IPS-18a (cell line): ENCODE results near the gene LY86.
A peak's percentile ranks its signal among the peaks of the same experiment; 100 is the strongest.

Experiments used
- H3K27ac ChIP-seq: one replicate; pipeline ENCODE4 v1.5.1; 2013; ENCODE audit warnings: low read length
- H3K27me3 ChIP-seq: one replicate; pipeline ENCODE4 v1.6.1; 2013; ENCODE audit warnings: mild to moderate bottlenecking, low read length; ENCODE audit not compliant: control insufficient read depth, insufficient read depth
- H3K36me3 ChIP-seq: one replicate; pipeline ENCODE4 v1.6.1; 2013; ENCODE audit warnings: low read depth, low read length; ENCODE audit not compliant: control insufficient read depth
- H3K4me1 ChIP-seq: one replicate; pipeline ENCODE4 v1.6.1; 2013; ENCODE audit warnings: low read depth, low read length; ENCODE audit not compliant: control insufficient read depth
- H3K4me3 ChIP-seq: one replicate; pipeline ENCODE4 v1.5.1; 2013; ENCODE audit warnings: low read length
- H3K9ac ChIP-seq: one replicate; pipeline ENCODE4 v1.6.1; 2013; ENCODE audit warnings: mild to moderate bottlenecking, low read length, moderate library complexity
- H3K9me3 ChIP-seq: one replicate; pipeline ENCODE4 v1.6.1; 2013; ENCODE audit warnings: low read depth, low read length; ENCODE audit not compliant: control insufficient read depth

LY86 gene

GRCh38 chr6:6690144-6690483, 101.6 kb downstream of the LY86 start:
- Histone ChIP-seq H3K27me3 (no peaks in the 10 kb centered on the region), H3K9ac (no peak overlapping the region), H3K4me3 (no peak overlapping the region), H3K9me3 (no peaks in the 10 kb centered on the region), H3K4me1 (peaks cover 35% of the 10 kb centered on the region), H3K27ac (no peak overlapping the region), H3K36me3 (no peaks in the 10 kb centered on the region)

DNA sequence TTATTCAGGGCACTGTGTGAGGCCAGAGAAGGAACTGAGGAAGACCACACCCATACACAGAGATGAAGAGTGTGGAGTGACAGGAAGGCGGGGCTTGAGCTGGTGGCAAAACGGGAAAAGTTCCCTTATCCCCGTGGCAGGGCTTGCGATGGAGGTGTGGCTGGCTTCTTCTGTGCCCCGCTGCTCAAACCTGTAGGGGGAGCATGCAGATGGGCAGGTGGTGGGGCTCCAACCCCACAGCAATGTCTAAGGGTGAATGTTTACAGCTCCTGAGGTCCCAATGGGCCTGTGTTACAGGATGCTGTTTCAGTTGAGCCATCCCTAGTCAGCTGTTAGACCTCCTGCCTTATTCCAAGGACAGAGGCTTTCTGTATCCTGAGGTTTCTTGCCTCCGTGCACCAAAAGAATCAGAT, 105.9 kb downstream of the LY86 start:
- Histone ChIP-seq H3K9me3 (no peaks in the 10 kb centered on the region), H3K4me3 (no peak overlapping the region), H3K36me3 (no peaks in the 10 kb centered on the region), H3K9ac (no peak overlapping the region), H3K4me1 (peaks cover 21% of the 10 kb centered on the region), H3K27ac (no peak overlapping the region), H3K27me3 (no peaks in the 10 kb centered on the region)

DNA sequence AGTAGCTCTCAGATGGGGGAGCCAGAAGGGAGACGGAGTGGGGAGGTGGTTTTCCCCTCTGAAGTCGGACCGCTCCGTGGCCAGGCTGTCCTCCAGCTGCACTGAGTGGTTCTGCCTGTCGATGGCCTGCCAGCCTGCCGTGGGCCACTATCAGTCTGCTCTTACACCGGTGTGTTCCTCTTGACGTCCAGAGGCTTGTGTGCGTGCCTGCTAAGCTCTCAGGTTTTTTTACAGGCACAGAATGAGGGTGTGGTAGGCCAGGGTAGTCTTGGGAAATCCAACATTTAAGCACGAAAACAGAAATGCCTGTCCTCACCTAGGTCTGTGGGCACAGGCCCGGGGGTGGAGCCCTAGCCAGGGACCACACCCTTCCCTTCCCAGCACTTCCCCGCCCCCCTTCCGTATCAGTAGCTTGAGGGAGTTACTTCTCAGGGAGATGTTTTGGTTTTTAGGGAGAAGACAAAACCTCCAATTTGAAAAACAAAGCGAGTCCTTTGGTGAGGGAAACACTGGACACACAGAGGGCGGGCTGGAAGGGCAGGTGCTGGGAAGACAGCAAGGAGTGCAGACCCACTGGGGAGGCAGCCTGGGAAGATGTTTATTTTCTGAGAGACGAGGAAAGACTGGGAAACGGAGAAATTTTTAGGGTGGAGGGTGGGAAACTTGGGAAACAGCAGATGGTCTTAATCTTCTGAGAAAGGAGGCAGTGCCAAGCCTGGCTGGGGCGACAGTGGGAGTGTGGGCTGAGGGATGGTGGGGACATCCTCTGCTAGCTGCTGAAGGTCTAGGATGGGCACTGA, 106.5 kb downstream of the LY86 start:
- Histone ChIP-seq H3K27ac (no peak overlapping the region), H3K4me1 (peaks cover 21% of the 10 kb centered on the region), H3K36me3 (no peaks in the 10 kb centered on the region), H3K27me3 (no peaks in the 10 kb centered on the region), H3K9me3 (no peaks in the 10 kb centered on the region), H3K9ac (no peak overlapping the region), H3K4me3 (peak overlapping the region; percentile 13)

GRCh38 chr6:6695625-6696276, 107.2 kb downstream of the LY86 start:
- no peaks in the 10 kb centered on the region for H3K36me3 ChIP-seq
- H3K9me3 ChIP-seq, result no peaks in the 10 kb centered on the region
- no peak overlapping the region for H3K27ac ChIP-seq
- no peak overlapping the region for H3K9ac ChIP-seq
- H3K4me3 ChIP-seq, result peak overlapping the region; percentile 13
- H3K27me3 ChIP-seq, result no peaks in the 10 kb centered on the region
- peaks cover 21% of the 10 kb centered on the region for H3K4me1 ChIP-seq

DNA sequence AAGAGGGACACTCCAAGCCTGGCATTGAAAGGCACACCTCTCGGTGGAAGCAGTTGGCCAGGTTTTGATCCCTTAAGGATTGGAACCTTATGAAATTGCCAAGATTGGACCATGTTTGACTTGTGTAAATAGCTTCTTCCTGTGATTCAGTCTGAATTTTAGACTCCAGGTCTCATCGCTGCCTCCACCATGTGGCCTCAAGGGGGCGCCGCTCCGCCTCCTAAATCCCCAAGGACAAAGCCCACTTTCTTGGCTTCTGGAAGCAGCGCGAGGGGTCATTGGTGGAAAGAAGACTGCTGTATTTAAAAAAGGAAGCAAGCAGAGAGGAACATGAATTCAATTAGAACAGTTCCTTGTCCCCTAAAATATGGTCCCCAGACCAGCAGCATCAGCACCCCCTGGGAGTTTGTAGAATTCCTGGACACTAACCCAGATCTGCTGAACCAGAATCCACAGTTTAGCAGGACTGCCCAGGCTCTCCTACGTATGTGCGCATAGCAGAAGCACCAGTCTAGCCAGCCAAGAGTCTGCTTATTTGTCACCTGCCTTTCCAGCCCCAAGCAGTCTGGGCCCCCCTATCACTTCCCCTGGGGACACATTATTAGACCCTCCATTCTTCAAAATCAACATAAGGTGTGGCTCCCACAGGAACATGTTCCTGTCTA, 108.5 kb downstream of the LY86 start:
- Histone ChIP-seq H3K36me3 (no peaks in the 10 kb centered on the region), H3K9ac (no peak overlapping the region), H3K27ac (no peak overlapping the region), H3K4me3 (no peak overlapping the region), H3K4me1 (peaks cover 21% of the 10 kb centered on the region), H3K27me3 (no peaks in the 10 kb centered on the region), H3K9me3 (no peaks in the 10 kb centered on the region)

GRCh38 chr6:6697620-6698019, 109.1 kb downstream of the LY86 start:
- H3K9me3 ChIP-seq, result no peaks in the 10 kb centered on the region
- H3K36me3 ChIP-seq, result no peaks in the 10 kb centered on the region
- H3K4me3 ChIP-seq, result no peak overlapping the region
- H3K4me1 ChIP-seq, result peaks cover 21% of the 10 kb centered on the region
- H3K27me3 ChIP-seq, result no peaks in the 10 kb centered on the region
- H3K27ac ChIP-seq, result no peak overlapping the region
- no peak overlapping the region for H3K9ac ChIP-seq

DNA sequence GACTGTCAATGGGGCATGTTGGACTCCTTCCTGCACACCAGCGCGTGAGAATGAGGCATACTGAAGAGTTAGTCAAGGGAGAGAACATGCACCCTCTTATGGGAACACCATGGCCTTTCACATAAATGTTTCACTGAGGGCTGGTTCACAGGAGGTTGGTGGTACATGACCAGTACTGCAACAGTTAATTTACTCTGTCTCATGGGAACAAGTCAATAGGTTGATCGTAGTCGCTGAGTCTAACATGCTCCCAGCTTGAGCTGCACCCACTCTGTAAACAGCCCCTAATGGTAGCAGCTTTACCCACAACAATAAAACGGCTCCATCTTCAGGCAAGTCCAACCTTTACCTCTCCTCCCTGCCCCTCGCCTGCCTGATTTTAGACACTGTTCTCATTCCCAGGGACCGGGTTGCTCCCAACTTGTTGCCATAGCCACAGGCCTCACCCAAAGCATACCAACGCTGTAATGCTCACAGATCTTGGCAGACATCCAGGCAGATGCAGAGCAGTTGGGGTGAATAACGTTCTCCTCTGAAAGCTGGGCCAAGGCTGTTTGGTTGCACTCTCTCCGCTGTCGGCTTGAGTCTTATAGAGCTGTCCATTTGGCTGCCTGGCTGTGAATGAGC, 111.3 kb downstream of the LY86 start:
- Histone ChIP-seq H3K9me3 (no peaks in the 10 kb centered on the region), H3K4me3 (no peak overlapping the region), H3K4me1 (peaks cover 13% of the 10 kb centered on the region), H3K9ac (no peak overlapping the region), H3K27ac (no peak overlapping the region), H3K27me3 (no peaks in the 10 kb centered on the region), H3K36me3 (no peaks in the 10 kb centered on the region)

DNA sequence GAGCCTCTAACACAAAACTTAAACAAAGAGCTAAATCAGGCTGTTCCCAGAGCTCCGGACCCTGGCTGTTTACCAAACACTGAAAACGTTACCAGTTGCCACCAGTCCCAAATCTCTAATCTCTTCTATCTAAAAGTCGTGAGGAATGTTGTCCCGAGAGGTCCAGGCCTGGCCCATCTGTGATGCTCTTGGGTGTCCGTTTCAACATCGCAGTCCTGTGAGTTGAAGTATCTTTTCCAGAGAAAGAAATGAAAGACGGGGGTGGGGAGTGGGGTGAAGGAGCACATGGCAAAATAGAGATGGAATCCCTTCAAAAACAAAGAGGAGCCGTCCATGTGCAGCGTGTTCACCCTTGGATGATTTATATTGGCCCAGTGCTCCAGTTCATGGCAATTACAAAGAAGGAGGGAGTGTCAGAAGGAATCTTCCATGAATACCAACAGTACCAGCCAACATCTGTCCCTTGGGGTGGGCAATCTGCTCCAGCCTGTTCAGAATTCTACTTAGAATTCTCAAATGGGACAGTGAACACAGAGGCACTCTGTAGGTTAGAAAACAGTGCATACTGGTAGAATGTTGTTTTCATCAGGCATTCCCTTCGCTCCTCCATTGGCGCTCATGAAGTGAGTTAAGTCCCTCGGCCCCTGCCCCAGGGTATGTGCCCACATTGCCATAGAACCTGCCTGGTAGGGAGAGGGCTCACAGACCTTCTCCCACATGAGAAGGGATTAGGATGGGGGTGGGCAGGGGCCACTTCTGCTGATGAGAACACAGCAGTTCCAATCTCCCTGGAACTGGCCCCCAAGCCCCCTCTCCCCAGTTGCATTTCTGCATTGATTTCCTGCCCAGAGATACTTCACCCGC, 112.1 kb downstream of the LY86 start:
- H3K9ac ChIP-seq, result no peak overlapping the region
- no peaks in the 10 kb centered on the region for H3K9me3 ChIP-seq
- no peak overlapping the region for H3K27ac ChIP-seq
- H3K4me3 ChIP-seq, result no peak overlapping the region
- H3K36me3 ChIP-seq, result no peaks in the 10 kb centered on the region
- H3K4me1 ChIP-seq, result peaks cover 5% of the 10 kb centered on the region
- H3K27me3 ChIP-seq, result no peaks in the 10 kb centered on the region

GRCh38 chr6:6701864-6702263, 113.3 kb downstream of the LY86 start:
- no peak overlapping the region for H3K27ac ChIP-seq
- no peak overlapping the region for H3K4me3 ChIP-seq
- H3K9me3 ChIP-seq, result no peaks in the 10 kb centered on the region
- H3K27me3 ChIP-seq, result no peaks in the 10 kb centered on the region
- H3K9ac ChIP-seq, result no peak overlapping the region
- H3K36me3 ChIP-seq, result no peaks in the 10 kb centered on the region
- no peaks in the 10 kb centered on the region for H3K4me1 ChIP-seq

DNA sequence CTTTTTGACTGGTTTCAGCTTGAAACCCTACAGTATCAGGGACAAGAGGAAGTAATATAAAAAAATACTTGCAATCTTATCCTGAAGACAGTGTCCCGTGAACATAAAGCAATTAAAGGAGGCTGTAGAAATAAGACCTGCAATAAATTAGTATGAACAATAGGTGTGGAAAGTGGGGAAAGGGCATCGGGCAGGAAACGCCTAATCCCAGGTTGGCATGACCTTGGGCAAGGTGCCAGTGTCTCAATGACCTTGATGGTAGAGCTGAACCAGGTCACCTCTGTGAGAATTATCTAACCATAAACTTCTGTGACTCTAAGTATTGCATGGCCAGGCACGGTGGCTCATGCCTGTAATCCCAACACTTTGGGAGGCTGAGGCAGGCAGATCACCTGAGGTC, 115.2 kb downstream of the LY86 start:
- no peak overlapping the region for H3K9ac ChIP-seq
- no peaks in the 10 kb centered on the region for H3K27me3 ChIP-seq
- no peak overlapping the region for H3K4me3 ChIP-seq
- H3K27ac ChIP-seq, result no peak overlapping the region
- no peaks in the 10 kb centered on the region for H3K4me1 ChIP-seq
- no peaks in the 10 kb centered on the region for H3K36me3 ChIP-seq
- no peaks in the 10 kb centered on the region for H3K9me3 ChIP-seq
